ENCODE measurements around the gene NPAS3.

Gene NPAS3

DNA sequence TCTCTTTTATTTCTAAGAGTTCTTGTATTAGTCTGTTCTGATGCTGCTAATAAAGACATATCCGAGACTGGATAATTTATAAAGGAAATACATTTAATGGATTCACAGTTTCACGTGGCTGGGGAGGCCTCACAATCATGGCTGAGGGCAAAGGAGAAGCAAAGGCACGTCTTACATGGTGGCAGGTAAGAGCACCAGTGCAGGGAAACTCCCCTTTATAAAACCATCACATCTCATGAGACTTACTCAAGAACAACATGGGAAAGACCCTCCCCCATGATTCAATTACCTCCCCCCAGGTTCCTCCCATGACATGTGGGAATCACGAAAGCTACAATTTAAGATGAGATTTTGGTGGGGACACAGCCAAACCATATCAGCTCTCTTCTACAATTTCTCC, 503.0 kb downstream of the NPAS3 start:
- no peak for DNase-seq (ENCODE audit: low spot score)
- TF ChIP-seq, protein P1, sequence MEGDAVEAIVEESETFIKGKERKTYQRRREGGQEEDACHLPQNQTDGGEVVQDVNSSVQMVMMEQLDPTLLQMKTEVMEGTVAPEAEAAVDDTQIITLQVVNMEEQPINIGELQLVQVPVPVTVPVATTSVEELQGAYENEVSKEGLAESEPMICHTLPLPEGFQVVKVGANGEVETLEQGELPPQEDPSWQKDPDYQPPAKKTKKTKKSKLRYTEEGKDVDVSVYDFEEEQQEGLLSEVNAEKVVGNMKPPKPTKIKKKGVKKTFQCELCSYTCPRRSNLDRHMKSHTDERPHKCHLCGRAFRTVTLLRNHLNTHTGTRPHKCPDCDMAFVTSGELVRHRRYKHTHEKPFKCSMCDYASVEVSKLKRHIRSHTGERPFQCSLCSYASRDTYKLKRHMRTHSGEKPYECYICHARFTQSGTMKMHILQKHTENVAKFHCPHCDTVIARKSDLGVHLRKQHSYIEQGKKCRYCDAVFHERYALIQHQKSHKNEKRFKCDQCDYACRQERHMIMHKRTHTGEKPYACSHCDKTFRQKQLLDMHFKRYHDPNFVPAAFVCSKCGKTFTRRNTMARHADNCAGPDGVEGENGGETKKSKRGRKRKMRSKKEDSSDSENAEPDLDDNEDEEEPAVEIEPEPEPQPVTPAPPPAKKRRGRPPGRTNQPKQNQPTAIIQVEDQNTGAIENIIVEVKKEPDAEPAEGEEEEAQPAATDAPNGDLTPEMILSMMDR (IDR thresholded peaks at IDR 0.05; ENCODE audit: extremely low read depth, missing control alignments): no peak

DNA sequence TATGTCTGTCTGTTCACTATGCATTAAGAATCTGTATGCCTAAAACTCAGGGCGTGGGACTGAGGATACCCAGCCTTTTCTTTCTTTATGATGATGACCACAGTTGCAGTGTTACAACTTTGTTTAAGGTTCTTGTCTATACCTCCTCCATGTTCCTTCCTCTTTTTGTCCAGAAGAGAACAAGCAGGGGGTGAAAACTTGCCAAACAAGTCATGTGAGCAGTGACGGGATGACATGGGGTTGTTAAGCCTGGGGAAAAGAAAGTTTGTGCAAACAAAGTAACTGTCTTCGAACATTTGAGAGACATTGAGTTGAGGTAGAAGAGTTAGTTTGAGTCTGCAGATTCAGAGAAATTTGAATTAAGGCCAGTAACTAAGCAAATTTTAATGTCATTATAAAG, 505.5 kb downstream of the NPAS3 start:
- no peak for DNase-seq (ENCODE audit: low spot score)
- TF ChIP-seq, protein P1 (IDR thresholded peaks at IDR 0.05; ENCODE audit: extremely low read depth, missing control alignments): no peak

DNA sequence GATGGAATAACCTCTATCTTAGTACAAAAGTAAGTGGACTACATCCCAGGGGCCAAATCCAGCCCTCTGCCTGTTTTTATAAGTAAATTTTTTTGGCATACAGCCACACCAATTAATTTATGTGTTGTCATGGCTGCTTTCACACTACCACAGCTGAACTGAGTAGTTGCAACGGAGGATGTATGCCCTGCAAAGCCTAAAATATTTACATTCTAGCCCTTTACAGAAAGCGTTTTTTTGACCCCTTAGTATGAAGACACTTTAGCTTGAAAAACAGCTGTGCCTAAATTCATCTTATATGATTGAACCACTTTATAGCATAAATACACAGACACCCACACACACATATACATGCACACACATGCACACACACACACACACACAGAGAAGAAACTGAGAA, 510.6 kb downstream of the NPAS3 start:
- no peak for DNase-seq (ENCODE audit: low spot score)
- TF ChIP-seq, protein P1 (IDR thresholded peaks at IDR 0.05; ENCODE audit: extremely low read depth, missing control alignments): no peak

DNA sequence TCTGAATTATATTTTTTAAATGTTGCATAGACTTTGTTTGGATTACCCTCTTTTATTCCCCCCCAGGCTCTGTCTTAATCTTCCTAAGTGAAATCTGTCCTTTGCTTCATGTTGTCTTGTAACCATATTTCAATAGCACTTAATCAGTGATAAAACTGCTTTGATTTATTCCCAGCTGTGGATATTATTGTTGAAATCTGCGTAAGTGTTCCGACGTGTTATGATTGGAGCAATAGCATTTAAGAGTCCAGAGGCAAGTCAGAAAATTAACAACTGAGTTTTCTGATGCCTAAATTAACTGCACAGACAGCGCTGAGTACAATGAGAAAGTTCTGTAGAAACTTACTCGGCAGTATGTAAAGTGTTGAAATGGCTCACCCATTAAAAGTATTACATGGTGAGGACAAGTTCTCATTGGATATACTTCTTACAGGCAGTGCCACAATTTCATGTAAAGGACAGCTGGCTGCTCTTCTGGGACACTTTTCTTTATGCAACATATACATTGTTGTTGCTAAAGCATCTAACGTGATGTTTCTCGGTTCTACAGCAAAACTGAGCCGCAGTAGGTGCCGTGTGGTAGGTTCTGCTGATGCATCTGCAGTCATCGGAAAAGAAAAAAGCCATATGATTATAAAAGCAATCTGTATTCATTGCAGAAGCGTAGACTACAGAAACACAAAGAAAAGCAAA, 511.2 kb downstream of the NPAS3 start:
- no peak for DNase-seq (ENCODE audit: low spot score)
- TF ChIP-seq, protein P1 (IDR thresholded peaks at IDR 0.05; ENCODE audit: extremely low read depth, missing control alignments): no peak

DNA sequence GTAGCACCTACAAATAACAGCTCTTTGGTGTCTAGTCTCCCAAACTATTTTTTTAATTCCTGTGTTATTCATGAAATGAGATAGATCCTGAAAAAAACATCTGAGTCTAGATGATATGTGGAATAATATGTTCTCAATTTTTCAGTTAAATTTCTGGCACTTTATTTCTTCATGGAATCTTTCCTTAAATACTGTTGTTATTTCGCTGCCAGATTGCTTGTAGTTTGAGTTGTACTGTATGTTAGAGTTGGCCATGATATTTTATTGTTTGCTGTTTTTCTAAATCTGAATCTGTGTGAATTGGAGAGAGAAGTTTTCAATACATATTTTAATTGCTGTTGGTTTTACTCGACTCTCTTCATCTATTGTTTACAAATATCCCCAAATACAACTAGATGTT, 511.7 kb downstream of the NPAS3 start:
- TF ChIP-seq, protein P1 (IDR thresholded peaks at IDR 0.05; ENCODE audit: extremely low read depth, missing control alignments): no peak

DNA sequence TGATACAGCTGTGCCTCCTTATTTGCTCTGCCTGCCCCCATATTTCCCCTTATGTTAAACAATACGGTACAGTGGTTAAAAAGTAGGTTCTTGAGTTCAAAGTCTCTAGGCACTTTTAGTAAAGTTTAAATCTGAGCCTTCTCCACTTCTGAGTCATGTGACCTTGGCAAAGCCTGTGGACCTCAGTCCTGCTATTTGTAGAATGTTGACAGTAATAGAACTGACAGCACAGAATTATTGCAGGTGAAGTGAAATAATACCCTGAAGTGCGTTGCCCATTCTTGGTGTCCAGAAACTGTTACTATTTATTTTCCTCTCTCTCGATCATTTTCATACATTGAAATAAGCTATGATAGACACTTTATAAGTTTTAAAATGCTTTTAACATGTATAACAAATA, 512.5 kb downstream of the NPAS3 start:
- TF ChIP-seq, protein P1 (IDR thresholded peaks at IDR 0.05; ENCODE audit: extremely low read depth, missing control alignments): no peak
- DNase-seq (ENCODE audit: low spot score): no peak

More for the DNA sequence above, 511.7 kb downstream of the NPAS3 start:
- DNase-seq (ENCODE audit: low spot score): no peak

DNA sequence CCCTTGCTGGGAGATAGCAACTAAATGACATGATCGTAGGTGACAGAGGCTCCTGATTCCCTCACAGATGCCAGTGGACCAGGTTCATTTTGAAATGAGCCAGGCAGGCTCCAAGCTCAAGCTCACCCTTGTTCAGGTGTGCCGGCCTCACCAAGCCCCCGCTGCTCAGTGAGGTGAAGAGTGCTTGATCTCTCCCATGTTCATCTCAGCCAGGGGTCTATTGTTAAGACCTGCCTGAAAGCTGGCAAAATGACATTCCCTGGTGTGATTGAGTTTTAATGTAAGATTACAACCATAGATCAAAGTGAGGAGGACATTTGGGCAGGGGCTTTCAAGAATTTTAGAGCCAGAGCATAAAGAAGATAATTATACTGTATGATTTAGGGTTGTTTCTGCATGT, 514.3 kb downstream of the NPAS3 start:
- no peak for DNase-seq (ENCODE audit: low spot score)
- TF ChIP-seq, protein P1 (IDR thresholded peaks at IDR 0.05; ENCODE audit: extremely low read depth, missing control alignments): no peak

Measured in GM20000 (cell line).